HG03060 (cell line): Measurements from ENCODE around the gene FBXO10.
"Not testable (repeated sequence)": the region's sequence is repeated elsewhere in the genome, so short reads cannot be mapped to it uniquely, and the experiment has no call there.

Experiments used
- ATAC-seq: cut with Tn5 transposase; IDR thresholded peaks from one replicate; pipeline ENCODE4 v1.9.1; 2021; ENCODE audit warnings: low read depth, moderate number of reproducible peaks; ENCODE audit not compliant: unreplicated experiment

FBXO10 gene

GRCh38 chr9:37575921-37576721, at the start of gene FBXO10:
TSS of gene FBXO10 (minus strand) at chr9:37576380. CDS start at chr9:37541768, 34,612 bp downstream.
- peak; percentile 16 for ATAC-seq

- ATAC-seq = no peak
Observed at GRCh38 chr9:37625758-37626147, 49.6 kb upstream of the FBXO10 start.

- ATAC-seq = no peak
Observed at GRCh38 chr9:37625036-37625757, 49.0 kb upstream of the FBXO10 start.

GRCh38 chr9:37624073-37624472, 47.9 kb upstream of the FBXO10 start:
- ATAC-seq = no peak

GRCh38 chr9:37623267-37623666, 47.1 kb upstream of the FBXO10 start:
- ATAC-seq = no peak

- ATAC-seq = no peak
Observed at GRCh38 chr9:37622462-37622861, 46.3 kb upstream of the FBXO10 start.

GRCh38 chr9:37621273-37622121, 45.3 kb upstream of the FBXO10 start:
- ATAC-seq = no peak

- no peak for ATAC-seq
Observed at GRCh38 chr9:37620396-37620795, 44.2 kb upstream of the FBXO10 start.

- no peak for ATAC-seq
Observed at GRCh38 chr9:37619806-37620205, 43.6 kb upstream of the FBXO10 start.

- no peak for ATAC-seq
Observed at GRCh38 chr9:37618817-37619216, 42.6 kb upstream of the FBXO10 start.

- ATAC-seq = no peak
Observed at GRCh38 chr9:37617832-37618231, 41.7 kb upstream of the FBXO10 start.

- ATAC-seq = no peak
Observed at GRCh38 chr9:37617161-37617560, 41.0 kb upstream of the FBXO10 start.

- ATAC-seq = no peak
Observed at GRCh38 chr9:37611961-37612360, 35.8 kb upstream of the FBXO10 start.

- ATAC-seq = no peak
Observed at GRCh38 chr9:37611014-37611413, 34.8 kb upstream of the FBXO10 start.

- ATAC-seq = no peak
Observed at GRCh38 chr9:37609735-37610397, 33.7 kb upstream of the FBXO10 start.

GRCh38 chr9:37608250-37608649, 32.1 kb upstream of the FBXO10 start:
- no peak for ATAC-seq

GRCh38 chr9:37604296-37604695, 28.1 kb upstream of the FBXO10 start:
- ATAC-seq = no peak

- ATAC-seq = no peak
Observed at GRCh38 chr9:37602817-37603216, 26.6 kb upstream of the FBXO10 start.

- not testable (repeated sequence) for ATAC-seq
Observed at GRCh38 chr9:37602061-37602460, 25.9 kb upstream of the FBXO10 start.

- no peak for ATAC-seq
Observed at GRCh38 chr9:37596504-37596903, 20.3 kb upstream of the FBXO10 start.
